Ovary (tissue), 9 donors: ENCODE results near the gene HOXC11. TPM values are rescaled to one million over a fixed set of nuclear protein-coding genes. Genes with fewer than 3 reads are reported as not detected.

Source experiments
- DNase-seq, 5 donors: peaks; one replicate each; pipeline ENCODE4 v3.0.0-alpha.2; 2019 to 2020
- H3K27ac ChIP-seq, 2 donors: fragments of 200-600 bp; one replicate each; pipeline versions ENCODE4 v1.5.1 to v1.8.0; 2019 to 2022
- H3K27me3 ChIP-seq: fragments of 200-600 bp; one replicate; pipeline ENCODE4 v1.8.0; 2022
- H3K36me3 ChIP-seq: fragments of 200-600 bp; sonication (generic); one replicate; pipeline ENCODE4 v1.5.1; 2019
- H3K4me1 ChIP-seq: one replicate; pipeline ENCODE4 v1.8.1; 2013; ENCODE audit warnings: mild to moderate bottlenecking, moderate library complexity; ENCODE audit not compliant: insufficient read depth
- H3K4me3 ChIP-seq: fragments of 200-600 bp; sonication (generic); one replicate; pipeline ENCODE4 v1.5.1; 2017
- H3K9me3 ChIP-seq, 2 donors: fragments of 200-600 bp in 1 of 2; sonication (generic) in 1 of 2; one replicate each; pipeline versions ENCODE4 v1.5.1 to v1.8.1; 2013 to 2019; ENCODE audit warnings: mild to moderate bottlenecking in 1 of 2, moderate library complexity in 1 of 2
- CTCF ChIP-seq, 3 donors: fragments of 450-650 bp in 2 of 3; fragments of 200-600 bp in 1 of 3; IDR thresholded peaks; one replicate each; pipeline versions ENCODE4 v1.5.1 to v1.8.0; 2016 to 2022; ENCODE audit warnings: antibody characterized with exemption in 3 of 3, mild to moderate bottlenecking in 1 of 3
- EP300 ChIP-seq: sonication (generic); formaldehyde crosslinking; IDR thresholded peaks from one replicate; pipeline ENCODE4 v1.6.1; 2017; ENCODE audit warnings: antibody characterized with exemption
- POLR2A ChIP-seq: fragments of 450-650 bp; IDR thresholded peaks from one replicate; pipeline ENCODE4 v1.6.1; 2017; ENCODE audit warnings: antibody characterized with exemption, mild to moderate bottlenecking, moderate library complexity
- WGBS, 3 donors: extraction: QIAGEN DNeasy Blood & Tissue Kit in 1 of 3; methylation state at CpG; one replicate each; pipeline versions ENCODE4 v1.1.5 to v1.1.7; 2013 to 2017; 5-methylcytosine and 5-hydroxymethylcytosine counted together
- intact Hi-C, 4 donors: fragments of 100-400 bp; cut with DNase I; formaldehyde crosslinking; loops; one replicate each; pipeline versions ENCODE4 v1.11.0 to v1.15.1; 2022 to 2023
- polyA plus RNA-seq, 2 donors: library from polyadenylated mRNA; stranded (reverse); fragments of 200-250 nt in 1 of 2; fragments of 350-450 nt in 1 of 2; fragmentation: Illumina TruSeq in 1 of 2; extraction: RNeasy Lipid Tissue Mini Kit (QIAGEN cat#74804) in 1 of 2; gene quantifications; one replicate each; pipeline ENCODE4 v1.2.3, GENCODE V29; 2013 to 2014
- total RNA-seq, 7 donors: library from RNA; depleted of rRNA in 2 of 7; stranded (reverse); fragments of >200 nt in 2 of 7; fragmentation: NEBNext Ultra II Directional in 3 of 7; extraction: Animal tissue kit (Norgen Biotek cat#: 25700) in 3 of 7; gene quantifications; one replicate each; pipeline versions ENCODE4 v1.1.0 to v1.2.4, GENCODE V29; 2016 to 2023
- donor health status: DM: no; HTN: no; CAD: no; lungs with moderate emphysema.
- donor health status: DM: no; HTN: no; CAD: no.
- donor health status: Bipolar disorder and iron deficiency.
- donor health status: DM: yes; HTN: yes; CAD: no.
- donor health status: DM: no; HTN: no; CAD: no.
- donor health status: DM: yes; HTN: yes; CAD: no.

HOXC11 gene
- total and polyA plus RNA-seq, 9 donors: 0.12 to 1.1 TPM; not detected in 7

GRCh38 chr12:53965281-53966084 is 7.4 kb upstream of the HOXC11 start:
- WGBS, 3 donors: 3 to 5% (median 4%) methylated on average over 18 of the region's 18 CpGs
- peaks cover 12% of the 10 kb centered on the region for H3K27me3 ChIP-seq
- H3K4me3 ChIP-seq: peak overlapping the region; percentile 21
- TF ChIP-seq POLR2A (no peak), CTCF (IDR thresholded peaks at IDR 0.05) (no peak), EP300 (no peak)
- intact Hi-C loops: no loop called here
- DNase-seq: peak in 1 of 5 donors; percentile 19
- H3K27ac ChIP-seq: no peak overlapping the region
- H3K9me3 ChIP-seq: no peaks in the 10 kb centered on the region
- no peaks in the 10 kb centered on the region for H3K36me3 ChIP-seq
- peaks cover 2% of the 10 kb centered on the region for H3K4me1 ChIP-seq

- Histone ChIP-seq H3K36me3 (no peaks in the 10 kb centered on the region), H3K4me1 (no peaks in the 10 kb centered on the region), H3K4me3 (peak overlapping the region; percentile 21), H3K9me3 (no peaks in the 10 kb centered on the region), H3K27me3 (peaks cover 12% of the 10 kb centered on the region), H3K27ac (no peak overlapping the region)
- 6 to 7% (median 6%) methylated on average over 15 of the region's 15 CpGs for WGBS, 3 donors
- DNase-seq: no peak
- TF ChIP-seq POLR2A: no peak
- TF ChIP-seq CTCF (IDR thresholded peaks at IDR 0.05): no peak
- intact Hi-C loops: no loop called here
Observed at GRCh38 chr12:53966085-53966384, 6.9 kb upstream of the HOXC11 start.

GRCh38 chr12:53966385-53967133 is 6.4 kb upstream of the HOXC11 start:
- 13 to 43% (median 17%) methylated on average over 36 of the region's 36 CpGs for WGBS, 3 donors

GRCh38 chr12:53967421-53967925 is 5.5 kb upstream of the HOXC11 start:
- 33 to 46% (median 38%) methylated on average over 5 of the region's 5 CpGs for WGBS, 3 donors
- DNase-seq: no peak
- intact Hi-C loops: no loop called here
- no peak overlapping the region for H3K4me3 ChIP-seq
- no peaks in the 10 kb centered on the region for H3K9me3 ChIP-seq
- H3K36me3 ChIP-seq: no peaks in the 10 kb centered on the region
- TF ChIP-seq POLR2A (no peak), CTCF (IDR thresholded peaks at IDR 0.05) (no peak), EP300 (no peak)
- peaks cover 11% of the 10 kb centered on the region for H3K27me3 ChIP-seq
- no peak overlapping the region for H3K27ac ChIP-seq
- no peaks in the 10 kb centered on the region for H3K4me1 ChIP-seq

More at GRCh38 chr12:53966385-53967133, 6.4 kb upstream of the HOXC11 start:
- H3K4me1 ChIP-seq: no peaks in the 10 kb centered on the region
- H3K27me3 ChIP-seq: peaks cover 12% of the 10 kb centered on the region
- H3K4me3 ChIP-seq: peak overlapping the region; percentile 21
- H3K9me3 ChIP-seq: no peaks in the 10 kb centered on the region
- no peak for DNase-seq
- intact Hi-C loops: no loop called here
- H3K36me3 ChIP-seq: no peaks in the 10 kb centered on the region
- TF ChIP-seq POLR2A (no peak), EP300 (no peak), CTCF (IDR thresholded peaks at IDR 0.05) (no peak)
- H3K27ac ChIP-seq: no peak overlapping the region
